Vagina (tissue), 2 donors: Measurements from ENCODE around the gene ENOX1.

Experiments used
- CTCF ChIP-seq, 3 experiments: fragments of 450-650 bp in 2 of 3; fragments of 200-600 bp in 1 of 3; sonication (generic) in 1 of 3; IDR thresholded peaks; one replicate each; pipeline ENCODE4 v1.5.1; 2017 to 2019; ENCODE audit warnings: antibody characterized with exemption in 3 of 3, mild to moderate bottlenecking in 2 of 3, moderate library complexity in 2 of 3
- POLR2A ChIP-seq, 2 donors: fragments of 450-650 bp; IDR thresholded peaks; one replicate each; pipeline ENCODE4 v1.6.1; 2017; ENCODE audit warnings: antibody characterized with exemption in 2 of 2, mild to moderate bottlenecking in 2 of 2, moderate library complexity in 2 of 2

- TF ChIP-seq POLR2A (IDR thresholded peaks at IDR 0.05) (no peak), CTCF (IDR thresholded peaks at IDR 0.05) (no peak)
These were observed 225.7 kb downstream of the ENOX1 start for GRCh38 chr13:43561081-43561480.
